NCI-H128 (cell line): Measurements from ENCODE around the gene FAM124B.

ENCODE experiments used
- DNase-seq: peaks from one replicate; lab custom pipeline; 2025; ENCODE audit not compliant: unreplicated experiment; lab: John Stamatoyannopoulos, UW

The FAM124B gene

GRCh38 chr2:224347176-224348051 is 54.5 kb downstream of the FAM124B start:
- DNase-seq = no peak

- DNase-seq = no peak
These were observed 56.4 kb downstream of the FAM124B start for GRCh38 chr2:224345492-224345891.

GRCh38 chr2:224343226-224343625 is 58.7 kb downstream of the FAM124B start:
- DNase-seq = no peak

GRCh38 chr2:224335991-224336390 is 65.9 kb downstream of the FAM124B start:
- DNase-seq = no peak

- DNase-seq = no peak
These were observed 67.2 kb downstream of the FAM124B start for GRCh38 chr2:224334726-224335125.

GRCh38 chr2:224333726-224334482 is 68.0 kb downstream of the FAM124B start:
- no peak for DNase-seq

GRCh38 chr2:224331698-224332097 is 70.2 kb downstream of the FAM124B start:
- no peak for DNase-seq

GRCh38 chr2:224328798-224329197 is 73.1 kb downstream of the FAM124B start:
- no peak for DNase-seq
